DOHH2 (cell line): Measurements from ENCODE around the gene KIF5C.

ENCODE experiments used
- H3F3A ChIP-seq: fragments of 200-600 bp; sonication (generic), shearing (Covaris generic); 2 replicates; pipeline ENCODE4 v1.6.0; 2016; ENCODE audit warnings: antibody characterized with exemption, mild to moderate bottlenecking; ENCODE audit not compliant: control insufficient read depth, insufficient read depth
- H3K27ac ChIP-seq: fragments of 200-600 bp; sonication (generic); 2 replicates; pipeline ENCODE4 v1.5.1; 2014; ENCODE audit warnings: low read depth, mild to moderate bottlenecking, low read length, moderate library complexity
- H3K27me3 ChIP-seq: fragments of 200-600 bp; sonication (generic); 2 replicates; pipeline ENCODE4 v1.6.1; 2014; ENCODE audit warnings: mild to moderate bottlenecking, low read length, mixed read lengths; ENCODE audit not compliant: control insufficient read depth
- H3K36me3 ChIP-seq: fragments of 200-600 bp; sonication (generic); 2 replicates; pipeline ENCODE4 v1.6.1; 2014; ENCODE audit warnings: mild to moderate bottlenecking, low read length, moderate library complexity, mixed read lengths; ENCODE audit not compliant: control insufficient read depth
- H3K4me1 ChIP-seq: fragments of 200-600 bp; sonication (generic); 2 replicates; pipeline ENCODE4 v1.6.1; 2014; ENCODE audit warnings: mild to moderate bottlenecking, low read length, mixed read lengths; ENCODE audit not compliant: control insufficient read depth
- H3K4me2 ChIP-seq: fragments of 200-600 bp; sonication (generic); 2 replicates; pipeline ENCODE4 v1.6.0; 2014; ENCODE audit warnings: mild to moderate bottlenecking, low read length, moderate library complexity
- H3K4me3 ChIP-seq: fragments of 200-600 bp; sonication (generic); 2 replicates; pipeline ENCODE4 v1.5.1; 2014; ENCODE audit warnings: mild to moderate bottlenecking, low read length, mixed read lengths
- H3K79me2 ChIP-seq: fragments of 200-600 bp; sonication (generic); 2 replicates; pipeline ENCODE4 v1.6.1; 2014; ENCODE audit warnings: mild to moderate bottlenecking, low read length, mixed read lengths; ENCODE audit not compliant: control insufficient read depth
- H3K9me2 ChIP-seq: fragments of 200-600 bp; sonication (generic); replicated peaks from 2 replicates; pipeline ENCODE4 v1.6.1; 2014; ENCODE audit warnings: mild to moderate bottlenecking, low read length, mixed read lengths; ENCODE audit not compliant: control insufficient read depth
- H3K9me3 ChIP-seq: fragments of 200-600 bp; sonication (generic); 2 replicates; pipeline ENCODE4 v1.6.1; 2014; ENCODE audit warnings: antibody characterized with exemption, low read length, mixed read lengths; ENCODE audit not compliant: control insufficient read depth, insufficient read depth
- H4K20me1 ChIP-seq: fragments of 200-600 bp; sonication (generic); 2 replicates; pipeline ENCODE4 v1.6.0; 2014; ENCODE audit warnings: low read depth, mild to moderate bottlenecking, antibody characterized with exemption, low read length, moderate library complexity; ENCODE audit not compliant: control insufficient read depth, insufficient read depth
- CTCF ChIP-seq: fragments of 200-600 bp; sonication (generic); IDR thresholded peaks from one replicate; pipeline ENCODE4 v1.5.1; 2014; ENCODE audit warnings: antibody characterized with exemption, mild to moderate bottlenecking, low read depth, low read length; ENCODE audit not compliant: poor library complexity, severe bottlenecking
- EZH2phosphoT487 ChIP-seq: fragments of 200-600 bp; sonication (generic); IDR thresholded peaks from 2 replicates; pipeline ENCODE4 v1.6.1; 2017; ENCODE audit warnings: borderline replicate concordance, mild to moderate bottlenecking, antibody characterized with exemption, low read length, moderate library complexity, mixed read lengths

The KIF5C gene

GRCh38 chr2:148959745-148960144, 84.7 kb downstream of the KIF5C start:
- Histone ChIP-seq H3K4me2 (no peak overlapping the region), H3K36me3 (no peaks in the 10 kb centered on the region), H3K9me3 (no peaks in the 10 kb centered on the region), H3K79me2 (no peaks in the 10 kb centered on the region), H3F3A (no peaks in the 10 kb centered on the region), H4K20me1 (no peaks in the 10 kb centered on the region), H3K4me3 (no peak overlapping the region), H3K4me1 (no peaks in the 10 kb centered on the region), H3K9me2 (no peaks in the 10 kb centered on the region), H3K27ac (no peak overlapping the region), H3K27me3 (no peaks in the 10 kb centered on the region)
- TF ChIP-seq CTCF (no peak), EZH2phosphoT487 (no peak)

- no peaks in the 10 kb centered on the region for H3K79me2 ChIP-seq
- no peaks in the 10 kb centered on the region for H3K9me3 ChIP-seq
- H3K4me1 ChIP-seq = no peaks in the 10 kb centered on the region
- no peaks in the 10 kb centered on the region for H3K9me2 ChIP-seq
- TF ChIP-seq EZH2phosphoT487 = no peak
- no peak overlapping the region for H3K27ac ChIP-seq
- H3K4me2 ChIP-seq = no peak overlapping the region
- no peaks in the 10 kb centered on the region for H4K20me1 ChIP-seq
- H3K4me3 ChIP-seq = no peak overlapping the region
- H3K27me3 ChIP-seq = no peaks in the 10 kb centered on the region
- no peaks in the 10 kb centered on the region for H3K36me3 ChIP-seq
- H3F3A ChIP-seq = no peaks in the 10 kb centered on the region
These were observed 85.5 kb downstream of the KIF5C start for GRCh38 chr2:148960483-148960882.

GRCh38 chr2:148963461-148963860, 88.4 kb downstream of the KIF5C start:
- Histone ChIP-seq H3K4me2 (no peak overlapping the region), H3K27me3 (no peaks in the 10 kb centered on the region), H3K9me2 (no peaks in the 10 kb centered on the region), H3K4me1 (no peaks in the 10 kb centered on the region), H3K9me3 (no peaks in the 10 kb centered on the region), H3F3A (no peaks in the 10 kb centered on the region), H4K20me1 (no peaks in the 10 kb centered on the region), H3K27ac (no peak overlapping the region), H3K4me3 (no peak overlapping the region), H3K79me2 (no peaks in the 10 kb centered on the region), H3K36me3 (no peaks in the 10 kb centered on the region)
- no peak for TF ChIP-seq CTCF
- TF ChIP-seq EZH2phosphoT487 = no peak

- no peaks in the 10 kb centered on the region for H3K27me3 ChIP-seq
- H3K9me2 ChIP-seq = no peaks in the 10 kb centered on the region
- H3K4me2 ChIP-seq = no peak overlapping the region
- no peaks in the 10 kb centered on the region for H3K79me2 ChIP-seq
- H3K36me3 ChIP-seq = no peaks in the 10 kb centered on the region
- H3K4me3 ChIP-seq = no peak overlapping the region
- H3K4me1 ChIP-seq = no peaks in the 10 kb centered on the region
- H4K20me1 ChIP-seq = no peaks in the 10 kb centered on the region
- no peak overlapping the region for H3K27ac ChIP-seq
- TF ChIP-seq EZH2phosphoT487 (no peak), CTCF (no peak)
- no peaks in the 10 kb centered on the region for H3K9me3 ChIP-seq
- no peaks in the 10 kb centered on the region for H3F3A ChIP-seq
These were observed 90.8 kb downstream of the KIF5C start for GRCh38 chr2:148965623-148966437.
